Lung (tissue), 12 donors: ENCODE results near the gene NLGN3. TPM values are rescaled to one million over a fixed set of nuclear protein-coding genes. Genes with fewer than 3 reads are reported as not detected.

Experiments used
- ATAC-seq: fragments of 200-7000 bp; cut with Tn5 transposase; one replicate; pipeline ENCODE4 v1.9.1; 2020; ENCODE audit warnings: moderate number of reproducible peaks; ENCODE audit not compliant: insufficient read depth, low FRiP score
- DNase-seq, 3 donors: peaks; one replicate each; pipeline ENCODE4 v3.0.0-alpha.2; 2013 to 2017
- H3K27ac ChIP-seq, 2 donors: one replicate each; pipeline ENCODE4 v1.5.1; 2013; ENCODE audit warnings: mild to moderate bottlenecking in 2 of 2, moderate library complexity in 2 of 2, control low read depth in 1 of 2, inconsistent platforms in 1 of 2, low read depth in 1 of 2, low read length in 1 of 2
- H3K27me3 ChIP-seq, 3 donors: one replicate each; pipeline ENCODE4 v1.5.1; 2013; ENCODE audit warnings: low read length in 2 of 3; ENCODE audit not compliant: control insufficient read depth in 3 of 3, insufficient read depth in 3 of 3
- H3K36me3 ChIP-seq, 4 donors: one replicate each; pipeline ENCODE4 v1.5.1; 2013; ENCODE audit warnings: low read length in 4 of 4, mild to moderate bottlenecking in 1 of 4, moderate library complexity in 1 of 4; ENCODE audit not compliant: control insufficient read depth in 4 of 4, insufficient read depth in 4 of 4
- H3K4me1 ChIP-seq, 5 donors: one replicate each; pipeline ENCODE4 v1.5.1; 2013; ENCODE audit warnings: low read length in 5 of 5, mild to moderate bottlenecking in 2 of 5, moderate library complexity in 1 of 5; ENCODE audit not compliant: control insufficient read depth in 5 of 5, insufficient read depth in 5 of 5
- H3K4me3 ChIP-seq: one replicate; pipeline ENCODE4 v1.5.1; 2013; ENCODE audit warnings: mild to moderate bottlenecking, control low read depth, moderate library complexity
- H3K9ac ChIP-seq, 2 donors: one replicate each; pipeline ENCODE4 v1.5.1; 2013; ENCODE audit warnings: low read length in 2 of 2, control low read depth in 1 of 2; ENCODE audit not compliant: insufficient read depth in 1 of 2
- H3K9me3 ChIP-seq, 4 donors: one replicate each; pipeline ENCODE4 v1.5.1; 2013; ENCODE audit warnings: low read length in 3 of 4, mild to moderate bottlenecking in 1 of 4, moderate library complexity in 1 of 4; ENCODE audit not compliant: control insufficient read depth in 4 of 4, insufficient read depth in 3 of 4
- CTCF ChIP-seq: IDR thresholded peaks from 2 replicates; pipeline ENCODE4 v1.5.1; 2012; ENCODE audit warnings: mild to moderate bottlenecking; ENCODE audit errors: control extremely low read depth, extremely low read depth
- WGBS, 2 donors: extraction: QIAGEN DNeasy Blood & Tissue Kit; methylation state at CpG; one replicate each; pipeline ENCODE4 v1.1.7; 2013; 5-methylcytosine and 5-hydroxymethylcytosine counted together
- polyA plus RNA-seq, 2 donors: library from polyadenylated mRNA; stranded (reverse); fragments of 200-250 nt; gene quantifications; one replicate each; pipeline ENCODE4 v1.2.1, GENCODE V29; 2013
- total RNA-seq, 2 donors: library from RNA; depleted of rRNA in 1 of 2; stranded (reverse); fragments of >200 nt in 1 of 2; gene quantifications; one replicate each; pipeline ENCODE4 v1.2.1, GENCODE V29; 2014 to 2021
- donor health status: control.
- donor health status: control.
- donor health status: Bipolar disorder and iron deficiency.
- donor health status: healthy.
- donor health status: DM: yes; HTN: yes; CAD: no.

Gene NLGN3
- total and polyA plus RNA-seq, 4 donors: 0.20 to 1.5 (median 0.78) TPM

DNA sequence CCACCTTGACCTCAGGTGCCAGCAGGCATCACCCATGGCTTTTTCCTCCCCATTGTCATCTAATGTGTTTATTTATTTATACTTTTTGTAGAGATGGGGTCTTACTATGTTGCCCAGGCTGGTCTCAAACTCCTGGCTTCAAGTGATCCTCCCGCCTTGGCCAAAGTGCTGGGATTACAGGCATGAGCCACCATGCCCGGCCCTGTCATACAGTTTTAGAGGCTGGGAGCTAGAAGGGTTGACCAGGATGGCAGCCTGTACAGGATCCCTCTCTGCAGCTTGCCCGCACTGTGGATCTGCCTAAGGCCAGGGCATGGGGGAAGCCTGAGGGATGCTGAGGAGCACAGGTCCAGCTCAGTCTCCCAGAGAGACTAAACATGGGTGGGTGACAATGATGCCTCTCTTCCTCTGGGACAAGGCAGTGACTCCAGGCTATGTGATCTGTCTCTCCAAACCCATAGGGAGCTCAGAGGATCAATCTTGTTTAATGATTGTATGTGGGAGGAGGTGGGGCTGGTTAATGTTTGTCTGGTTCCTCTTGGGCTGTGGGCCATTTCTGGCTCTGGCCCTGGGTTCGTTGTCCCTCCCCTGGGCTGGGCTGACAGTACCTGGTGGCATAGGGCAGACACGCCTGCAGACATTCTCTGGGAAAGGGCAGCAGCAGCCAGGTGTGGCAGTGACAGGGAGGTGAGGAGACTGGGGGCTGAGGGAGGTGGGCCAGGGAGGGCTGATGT is 70.1 kb downstream of the NLGN3 start:
- Histone ChIP-seq H3K9me3 (peaks cover 0 to 2% (median 0%) of the 10 kb centered on the region in 4 donors), H3K9ac (no peak overlapping the region), H3K4me3 (no peak overlapping the region), H3K4me1 (peaks cover 0 to 2% (median 0%) of the 10 kb centered on the region in 5 donors), H3K27me3 (no peaks in the 10 kb centered on the region), H3K36me3 (no peaks in the 10 kb centered on the region), H3K27ac (no peak overlapping the region)
- TF ChIP-seq CTCF: no peak
- no peak for ATAC-seq
- DNase-seq: no peak
- 79 to 87% methylated on average over 5 of the region's 5 CpGs for WGBS, 2 donors

- no peak for ATAC-seq
- 78 to 83% methylated on average over 8 to 10 of the region's 10 CpGs for WGBS, 2 donors
- Histone ChIP-seq H3K4me3 (no peak overlapping the region), H3K36me3 (no peaks in the 10 kb centered on the region), H3K27me3 (no peaks in the 10 kb centered on the region), H3K27ac (no peak overlapping the region), H3K4me1 (peaks cover 0 to 2% (median 0%) of the 10 kb centered on the region in 5 donors), H3K9me3 (peaks cover 0 to 2% (median 0%) of the 10 kb centered on the region in 4 donors), H3K9ac (no peak overlapping the region)
- no peak for DNase-seq
- no peak for TF ChIP-seq CTCF
These were observed 70.8 kb downstream of the NLGN3 start for GRCh38 chrX:71215338-71215912.

- Histone ChIP-seq H3K9ac (no peak overlapping the region), H3K4me3 (no peak overlapping the region), H3K9me3 (peaks cover 0 to 2% (median 0%) of the 10 kb centered on the region in 4 donors), H3K36me3 (no peaks in the 10 kb centered on the region), H3K27ac (no peak overlapping the region), H3K27me3 (no peaks in the 10 kb centered on the region), H3K4me1 (peaks cover 0 to 2% (median 0%) of the 10 kb centered on the region in 5 donors)
- 43 to 54% methylated on average over 6 of the region's 6 CpGs for WGBS, 2 donors
- TF ChIP-seq CTCF: no peak
- peak in 2 of 3 donors; percentile 18 to 42 for DNase-seq
- ATAC-seq: no peak
These were observed 71.8 kb downstream of the NLGN3 start for GRCh38 chrX:71216485-71216884.
